HPDE6-E6E7 (cell line): ENCODE results near the gene MUC2.
"Not testable (repeated sequence)": the region's sequence is repeated elsewhere in the genome, so short reads cannot be mapped to it uniquely, and the experiment has no call there.

ENCODE experiments used
- DNase-seq: peaks from one replicate; pipeline ENCODE4 v3.0.0; 2011; ENCODE audit warnings: missing footprints; ENCODE audit errors: extremely low spot score

MUC2 gene

GRCh38 chr11:1106387-1106786 is 31.7 kb downstream of the MUC2 start:
- DNase-seq: no peak

- DNase-seq: no peak
These were observed 32.9 kb downstream of the MUC2 start for GRCh38 chr11:1107316-1108245.

- DNase-seq: no peak
These were observed 33.7 kb downstream of the MUC2 start for GRCh38 chr11:1108246-1108900.

- no peak for DNase-seq
These were observed 34.6 kb downstream of the MUC2 start for GRCh38 chr11:1109101-1109917.

DNA sequence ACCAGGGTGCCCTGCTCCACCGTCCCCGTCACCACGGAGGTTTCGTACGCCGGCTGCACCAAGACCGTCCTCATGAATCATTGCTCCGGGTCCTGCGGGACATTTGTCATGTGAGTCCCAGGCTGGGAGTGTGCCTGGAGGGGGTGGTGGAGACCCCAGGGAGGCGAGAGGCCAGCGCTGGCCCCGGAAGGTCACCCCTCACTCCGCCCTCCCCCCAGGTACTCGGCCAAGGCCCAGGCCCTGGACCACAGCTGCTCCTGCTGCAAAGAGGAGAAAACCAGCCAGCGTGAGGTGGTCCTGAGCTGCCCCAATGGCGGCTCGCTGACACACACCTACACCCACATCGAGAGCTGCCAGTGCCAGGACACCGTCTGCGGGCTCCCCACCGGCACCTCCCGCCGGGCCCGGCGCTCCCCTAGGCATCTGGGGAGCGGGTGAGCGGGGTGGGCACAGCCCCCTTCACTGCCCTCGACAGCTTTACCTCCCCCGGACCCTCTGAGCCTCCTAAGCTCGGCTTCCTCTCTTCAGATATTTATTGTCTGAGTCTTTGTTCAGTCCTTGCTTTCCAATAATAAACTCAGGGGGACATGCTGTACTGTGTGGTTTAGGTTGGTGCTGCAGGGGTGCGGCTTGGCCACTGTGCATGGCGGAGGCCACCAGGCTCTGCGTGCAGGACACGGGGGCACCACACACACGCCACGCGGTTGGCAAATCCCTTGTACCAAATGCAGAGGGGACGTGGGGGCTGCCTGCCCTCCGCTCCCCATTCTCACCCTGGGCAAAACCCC is 35.4 kb downstream of the MUC2 start:
- no peak for DNase-seq

- DNase-seq: no peak
These were observed 37.0 kb downstream of the MUC2 start for GRCh38 chr11:1111545-1112212.

GRCh38 chr11:1112351-1113191 is 37.9 kb downstream of the MUC2 start:
- DNase-seq: no peak

- no peak for DNase-seq
These were observed 38.9 kb downstream of the MUC2 start for GRCh38 chr11:1113405-1114201.

DNA sequence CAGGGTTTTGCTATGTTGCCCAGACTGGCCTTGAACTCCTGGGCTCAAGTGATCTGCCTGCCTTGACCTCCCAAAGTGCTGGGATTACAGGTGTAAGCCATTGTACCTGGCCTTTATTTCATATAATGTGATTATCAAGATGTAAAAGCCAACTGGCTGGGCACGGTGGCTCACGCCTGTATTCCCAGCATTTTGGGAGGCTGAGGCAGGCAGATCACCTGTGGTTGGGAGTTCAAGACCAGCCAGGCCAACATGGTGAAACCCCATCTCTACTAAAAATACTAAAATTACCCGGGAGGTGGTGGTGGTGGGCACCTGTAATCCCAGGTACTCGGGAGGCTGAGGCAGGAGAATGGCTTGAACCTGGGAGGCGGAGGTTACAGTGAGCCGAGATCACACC is 40.6 kb downstream of the MUC2 start:
- not testable (repeated sequence) for DNase-seq

DNA sequence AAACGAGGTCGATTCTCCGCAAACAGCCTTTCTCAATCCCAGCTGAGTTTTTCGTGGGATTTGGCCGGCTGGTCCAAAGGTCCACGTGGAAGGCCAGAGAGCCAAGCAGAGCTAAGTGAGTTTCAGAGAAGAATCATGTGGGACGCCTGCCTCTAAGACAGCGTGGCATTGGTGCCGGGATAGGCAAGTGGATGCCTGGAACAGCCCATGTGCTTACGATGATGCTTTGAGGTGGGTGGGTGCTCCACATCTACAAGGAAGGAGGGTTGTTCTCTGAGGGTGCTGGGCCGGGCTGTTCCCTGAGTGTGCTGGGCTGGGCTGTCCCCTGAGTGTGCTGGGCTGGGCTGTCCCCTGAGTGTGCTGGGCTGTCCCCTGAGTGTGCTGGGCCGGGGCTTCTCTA is 41.4 kb downstream of the MUC2 start:
- no peak for DNase-seq

DNA sequence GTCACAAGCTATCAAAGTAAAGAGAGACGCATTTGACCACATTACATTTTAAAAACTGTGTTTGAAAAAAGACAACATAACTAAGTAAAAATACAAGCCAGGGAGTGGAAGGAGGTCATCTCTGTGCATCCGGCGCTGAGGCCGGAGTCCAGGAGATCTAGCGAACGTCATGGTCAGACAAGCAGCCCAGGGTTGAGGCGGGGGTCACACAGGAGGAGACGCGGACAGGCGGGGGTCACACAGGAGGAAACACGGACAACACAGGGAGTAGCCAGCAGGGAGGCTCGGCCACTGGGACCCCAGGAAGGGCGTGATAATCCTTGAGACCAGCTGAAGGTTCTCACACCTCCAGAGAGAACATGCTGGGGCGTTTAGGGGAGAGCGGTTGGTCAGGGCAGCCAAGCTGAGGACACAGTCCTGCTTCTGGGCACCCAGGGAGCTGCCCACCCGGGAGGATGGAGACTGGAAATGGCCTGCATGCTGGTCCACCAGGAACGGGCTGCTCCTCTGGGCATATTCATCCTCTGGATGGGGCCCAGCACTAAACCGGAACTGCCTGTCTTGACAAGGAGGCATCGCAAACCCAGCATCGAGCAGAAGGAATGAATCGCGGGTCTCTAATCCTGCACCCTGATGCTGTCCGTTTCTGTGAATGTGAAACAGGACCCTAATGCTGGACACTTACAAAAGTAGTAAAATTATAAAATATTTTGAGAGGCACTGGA is 42.2 kb downstream of the MUC2 start:
- no peak for DNase-seq

GRCh38 chr11:1117992-1118391 is 43.3 kb downstream of the MUC2 start:
- DNase-seq: no peak

DNA sequence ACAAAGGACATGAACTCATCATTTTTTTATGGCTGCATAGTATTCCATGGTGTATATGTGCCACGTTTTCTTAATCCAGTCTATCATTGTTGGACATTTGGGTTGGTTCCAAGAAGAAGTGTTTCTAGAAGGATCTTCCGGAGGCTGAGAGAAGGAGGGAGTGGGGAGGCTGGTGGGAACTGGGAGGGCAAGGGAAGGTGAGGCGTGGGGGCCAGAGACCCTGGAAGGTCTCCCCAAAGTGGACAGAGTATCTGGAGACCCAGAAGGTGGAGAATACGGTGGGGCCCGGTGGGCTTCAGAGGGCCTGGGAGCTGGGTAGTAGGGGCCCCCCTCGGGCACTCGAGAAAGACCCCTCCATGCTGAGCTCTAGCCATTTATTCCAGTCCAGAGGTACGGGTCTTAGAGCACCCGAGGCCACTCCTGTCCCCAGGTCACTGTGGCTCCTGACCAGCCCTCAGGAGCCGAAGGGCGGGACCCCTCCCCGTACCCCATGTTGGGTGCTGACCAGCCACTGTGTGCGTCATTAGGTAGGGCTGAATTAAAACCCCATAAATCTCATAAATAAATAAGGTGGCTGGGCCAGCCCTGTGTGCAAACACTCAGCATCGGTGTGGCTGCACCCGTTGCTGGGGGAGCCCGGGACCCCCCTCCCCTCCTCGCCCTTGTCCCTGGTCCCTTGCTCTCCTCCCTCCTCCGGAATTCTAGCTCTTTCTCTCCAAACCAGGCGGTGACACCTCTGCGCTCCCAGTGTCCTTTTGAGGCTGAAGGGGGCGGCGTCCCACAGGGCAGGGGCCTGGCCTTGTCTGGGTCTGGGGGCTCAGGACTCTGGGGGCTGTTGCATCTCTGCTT is 44.3 kb downstream of the MUC2 start:
- DNase-seq: no peak

DNA sequence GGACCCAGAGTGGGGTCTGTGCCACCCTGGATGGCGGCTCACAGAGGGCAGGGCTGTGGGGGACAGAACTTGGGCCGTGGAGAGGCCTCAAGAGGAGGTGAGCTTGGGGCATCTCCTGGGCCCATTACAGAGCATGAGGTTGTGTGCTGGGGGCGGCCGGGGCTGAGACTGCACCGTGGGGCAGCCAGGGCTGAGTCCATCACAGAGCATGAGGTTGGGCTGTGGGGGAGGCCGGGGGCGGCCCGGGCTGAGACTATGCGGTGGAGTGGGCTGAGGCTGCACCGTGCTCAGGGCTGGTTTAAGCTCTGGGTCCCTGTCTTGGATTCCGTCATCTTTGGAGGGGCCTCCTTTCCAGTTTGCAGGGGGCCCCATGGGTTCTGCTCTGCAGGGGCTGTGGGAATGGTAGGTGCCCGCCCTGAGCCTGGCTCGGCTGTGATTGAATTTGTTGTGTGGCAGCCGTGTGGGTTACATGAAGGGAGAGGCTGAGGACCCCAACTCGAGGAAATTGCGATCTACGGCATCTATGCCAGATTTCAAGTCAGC is 45.0 kb downstream of the MUC2 start:
- DNase-seq: no peak

- no peak for DNase-seq
These were observed 46.1 kb downstream of the MUC2 start for GRCh38 chr11:1120532-1121330.

- DNase-seq: no peak
These were observed 46.7 kb downstream of the MUC2 start for GRCh38 chr11:1121331-1121812.
